ENCODE data around the gene AKR1D1.

DNA sequence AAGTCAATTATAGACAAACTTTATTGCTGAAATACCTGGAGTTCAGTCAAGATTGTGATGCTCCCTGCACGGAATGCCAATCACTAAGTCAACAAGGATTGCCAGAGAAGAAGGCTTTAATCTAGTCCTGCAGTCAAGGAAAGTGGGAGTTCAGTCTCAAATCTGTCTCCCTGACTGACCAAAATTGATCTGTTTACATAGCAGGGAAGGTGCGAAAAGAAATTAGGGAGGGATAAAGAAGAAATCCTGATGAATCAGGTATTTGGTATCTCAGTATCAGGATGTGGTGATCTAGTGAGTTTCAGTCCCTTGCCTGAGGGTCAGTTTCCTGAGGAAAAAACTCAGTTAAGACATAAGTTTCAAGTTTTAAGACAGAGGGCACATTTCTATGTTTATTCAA, 2.1 kb upstream of the AKR1D1 start:
- TF ChIP-seq, protein P1, sequence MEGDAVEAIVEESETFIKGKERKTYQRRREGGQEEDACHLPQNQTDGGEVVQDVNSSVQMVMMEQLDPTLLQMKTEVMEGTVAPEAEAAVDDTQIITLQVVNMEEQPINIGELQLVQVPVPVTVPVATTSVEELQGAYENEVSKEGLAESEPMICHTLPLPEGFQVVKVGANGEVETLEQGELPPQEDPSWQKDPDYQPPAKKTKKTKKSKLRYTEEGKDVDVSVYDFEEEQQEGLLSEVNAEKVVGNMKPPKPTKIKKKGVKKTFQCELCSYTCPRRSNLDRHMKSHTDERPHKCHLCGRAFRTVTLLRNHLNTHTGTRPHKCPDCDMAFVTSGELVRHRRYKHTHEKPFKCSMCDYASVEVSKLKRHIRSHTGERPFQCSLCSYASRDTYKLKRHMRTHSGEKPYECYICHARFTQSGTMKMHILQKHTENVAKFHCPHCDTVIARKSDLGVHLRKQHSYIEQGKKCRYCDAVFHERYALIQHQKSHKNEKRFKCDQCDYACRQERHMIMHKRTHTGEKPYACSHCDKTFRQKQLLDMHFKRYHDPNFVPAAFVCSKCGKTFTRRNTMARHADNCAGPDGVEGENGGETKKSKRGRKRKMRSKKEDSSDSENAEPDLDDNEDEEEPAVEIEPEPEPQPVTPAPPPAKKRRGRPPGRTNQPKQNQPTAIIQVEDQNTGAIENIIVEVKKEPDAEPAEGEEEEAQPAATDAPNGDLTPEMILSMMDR (tag by site-specific recombination; IDR thresholded peaks at IDR 0.05) = no peak
- TF ChIP-seq ZNF174 (tag by site-specific recombination; IDR thresholded peaks at IDR 0.05) (no peak), ZNF561 (tag by site-specific recombination; IDR thresholded peaks at IDR 0.05; ENCODE audit: borderline replicate concordance) (no peak), ZNF24 (tag by site-specific recombination; IDR thresholded peaks at IDR 0.05) (no peak), ZNF311 (tag by site-specific recombination; IDR thresholded peaks at IDR 0.05; ENCODE audit: borderline replicate concordance) (no peak), ZNF558 (tag by site-specific recombination; IDR thresholded peaks at IDR 0.05) (no peak), ZNF571 (tag by site-specific recombination; IDR thresholded peaks at IDR 0.05) (no peak), ZNF19 (tag by site-specific recombination; IDR thresholded peaks at IDR 0.05; ENCODE audit: low read depth) (no peak), ZNF837 (tag by site-specific recombination; IDR thresholded peaks at IDR 0.05) (no peak), ZBTB7A (tag by site-specific recombination; IDR thresholded peaks at IDR 0.05; ENCODE audit: low read depth) (no peak), OSR2 (tag by site-specific recombination; IDR thresholded peaks at IDR 0.05) (no peak), MZF1 (tag by site-specific recombination; IDR thresholded peaks at IDR 0.05; ENCODE audit: borderline replicate concordance) (no peak)
- TF ChIP-seq, protein P2, sequence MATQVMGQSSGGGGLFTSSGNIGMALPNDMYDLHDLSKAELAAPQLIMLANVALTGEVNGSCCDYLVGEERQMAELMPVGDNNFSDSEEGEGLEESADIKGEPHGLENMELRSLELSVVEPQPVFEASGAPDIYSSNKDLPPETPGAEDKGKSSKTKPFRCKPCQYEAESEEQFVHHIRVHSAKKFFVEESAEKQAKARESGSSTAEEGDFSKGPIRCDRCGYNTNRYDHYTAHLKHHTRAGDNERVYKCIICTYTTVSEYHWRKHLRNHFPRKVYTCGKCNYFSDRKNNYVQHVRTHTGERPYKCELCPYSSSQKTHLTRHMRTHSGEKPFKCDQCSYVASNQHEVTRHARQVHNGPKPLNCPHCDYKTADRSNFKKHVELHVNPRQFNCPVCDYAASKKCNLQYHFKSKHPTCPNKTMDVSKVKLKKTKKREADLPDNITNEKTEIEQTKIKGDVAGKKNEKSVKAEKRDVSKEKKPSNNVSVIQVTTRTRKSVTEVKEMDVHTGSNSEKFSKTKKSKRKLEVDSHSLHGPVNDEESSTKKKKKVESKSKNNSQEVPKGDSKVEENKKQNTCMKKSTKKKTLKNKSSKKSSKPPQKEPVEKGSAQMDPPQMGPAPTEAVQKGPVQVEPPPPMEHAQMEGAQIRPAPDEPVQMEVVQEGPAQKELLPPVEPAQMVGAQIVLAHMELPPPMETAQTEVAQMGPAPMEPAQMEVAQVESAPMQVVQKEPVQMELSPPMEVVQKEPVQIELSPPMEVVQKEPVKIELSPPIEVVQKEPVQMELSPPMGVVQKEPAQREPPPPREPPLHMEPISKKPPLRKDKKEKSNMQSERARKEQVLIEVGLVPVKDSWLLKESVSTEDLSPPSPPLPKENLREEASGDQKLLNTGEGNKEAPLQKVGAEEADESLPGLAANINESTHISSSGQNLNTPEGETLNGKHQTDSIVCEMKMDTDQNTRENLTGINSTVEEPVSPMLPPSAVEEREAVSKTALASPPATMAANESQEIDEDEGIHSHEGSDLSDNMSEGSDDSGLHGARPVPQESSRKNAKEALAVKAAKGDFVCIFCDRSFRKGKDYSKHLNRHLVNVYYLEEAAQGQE (tag by site-specific recombination; IDR thresholded peaks at IDR 0.05) = no peak
- TF ChIP-seq, protein P3, sequence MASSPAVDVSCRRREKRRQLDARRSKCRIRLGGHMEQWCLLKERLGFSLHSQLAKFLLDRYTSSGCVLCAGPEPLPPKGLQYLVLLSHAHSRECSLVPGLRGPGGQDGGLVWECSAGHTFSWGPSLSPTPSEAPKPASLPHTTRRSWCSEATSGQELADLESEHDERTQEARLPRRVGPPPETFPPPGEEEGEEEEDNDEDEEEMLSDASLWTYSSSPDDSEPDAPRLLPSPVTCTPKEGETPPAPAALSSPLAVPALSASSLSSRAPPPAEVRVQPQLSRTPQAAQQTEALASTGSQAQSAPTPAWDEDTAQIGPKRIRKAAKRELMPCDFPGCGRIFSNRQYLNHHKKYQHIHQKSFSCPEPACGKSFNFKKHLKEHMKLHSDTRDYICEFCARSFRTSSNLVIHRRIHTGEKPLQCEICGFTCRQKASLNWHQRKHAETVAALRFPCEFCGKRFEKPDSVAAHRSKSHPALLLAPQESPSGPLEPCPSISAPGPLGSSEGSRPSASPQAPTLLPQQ (tag by site-specific recombination; IDR thresholded peaks at IDR 0.05) = no peak

All from HEK293 (cell line).